PC-3 (cell line): Measurements from ENCODE around the gene CERS6. TPM values are rescaled to one million over a fixed set of nuclear protein-coding genes. Genes with fewer than 3 reads are reported as not detected.
A peak's percentile ranks its signal among the peaks of the same experiment; 100 is the strongest.

ENCODE experiments used
- ATAC-seq: fragments of 200-7000 bp; cut with Tn5 transposase; 2 replicates; pipeline ENCODE4 v1.9.1; 2020; ENCODE audit warnings: mild to moderate bottlenecking, moderate library complexity
- BruUV-seq: library from RNA; stranded (reverse); fragments of 400-500 nt; replicated peaks from 2 replicates; lab custom pipeline; 2021; lab: Mats Ljungman, UMichigan
- CTCF ChIA-PET: fragments of 300-600 bp; sonication (Branson Sonifier 250); formaldehyde crosslinking; loops from one replicate; lab custom pipeline; 2022; ENCODE audit warnings: antibody characterized with exemption; lab: Charles Lee
- POLR2A ChIA-PET: fragments of 300-600 bp; sonication (Branson Sonifier 250); formaldehyde crosslinking; loops from one replicate; lab custom pipeline; 2022; ENCODE audit warnings: antibody characterized with exemption; ENCODE audit not compliant: unreplicated experiment; lab: Charles Lee
- DNase-seq: peaks from one replicate; pipeline ENCODE4 v3.0.0-alpha.2; 2015
- H2AFZ ChIP-seq: fragments of 300-600 bp; sonication (generic); 2 replicates; pipeline ENCODE4 v1.6.0; 2016; ENCODE audit warnings: antibody characterized with exemption, low read length
- H3F3A ChIP-seq: fragments of 300-600 bp; sonication (generic); one replicate; pipeline ENCODE4 v1.6.0; 2017; ENCODE audit warnings: antibody characterized with exemption, low read length, control low read depth, mild to moderate bottlenecking; ENCODE audit not compliant: unreplicated experiment
- H3K27ac ChIP-seq: fragments of 300-600 bp; sonication (generic); 2 replicates; pipeline ENCODE4 v1.5.1; 2016; ENCODE audit warnings: mild to moderate bottlenecking, low read length
- H3K27me3 ChIP-seq: fragments of 300-600 bp; sonication (generic); 2 replicates; pipeline ENCODE4 v1.6.1; 2016; ENCODE audit warnings: low read length, mixed read lengths
- H3K36me3 ChIP-seq: fragments of 300-600 bp; sonication (generic); 2 replicates; pipeline ENCODE4 v1.6.1; 2016; ENCODE audit warnings: low read depth, mixed run types, low read length, mixed read lengths
- H3K4me1 ChIP-seq: fragments of 300-600 bp; sonication (generic); 2 replicates; pipeline ENCODE4 v1.5.1; 2016; ENCODE audit warnings: low read length; ENCODE audit not compliant: insufficient read depth
- H3K4me2 ChIP-seq: fragments of 300-600 bp; sonication (generic); 2 replicates; pipeline ENCODE4 v1.6.0; 2016; ENCODE audit warnings: low read length
- H3K4me3 ChIP-seq: fragments of 300-600 bp; sonication (generic); 2 replicates; pipeline ENCODE4 v1.5.1; 2016; ENCODE audit warnings: mild to moderate bottlenecking, low read length, mixed read lengths
- H3K79me2 ChIP-seq: fragments of 300-600 bp; sonication (generic); 2 replicates; pipeline ENCODE4 v1.6.1; 2017; ENCODE audit warnings: low read length, mixed read lengths
- H3K9ac ChIP-seq: fragments of 300-600 bp; sonication (generic); 2 replicates; pipeline ENCODE4 v1.6.0; 2016; ENCODE audit warnings: mild to moderate bottlenecking, low read length
- H3K9me2 ChIP-seq: fragments of 300-600 bp; sonication (generic); replicated peaks from 2 replicates; pipeline ENCODE4 v1.6.1; 2016; ENCODE audit warnings: mixed run types, low read length, mixed read lengths
- H3K9me3 ChIP-seq: fragments of 300-600 bp; sonication (generic); 2 replicates; pipeline ENCODE4 v1.6.1; 2016; ENCODE audit warnings: low read length, mixed read lengths
- H4K20me1 ChIP-seq: fragments of 300-600 bp; sonication (generic); 2 replicates; pipeline ENCODE4 v1.6.1; 2016; ENCODE audit warnings: low read length, mixed read lengths
- EZH2 ChIP-seq: fragments of 300-600 bp; sonication (generic); IDR thresholded peaks from one replicate; pipeline ENCODE4 v1.6.1; 2017; ENCODE audit warnings: antibody characterized with exemption, mild to moderate bottlenecking, low read length; ENCODE audit not compliant: unreplicated experiment
- EZH2phosphoT487 ChIP-seq: fragments of 300-600 bp; sonication (generic); IDR thresholded peaks from 2 replicates; pipeline ENCODE4 v1.6.1; 2018; ENCODE audit warnings: mild to moderate bottlenecking, antibody characterized with exemption, low read length, borderline replicate concordance
- intact Hi-C: fragments of 100-400 bp; cut with micrococcal nuclease; formaldehyde crosslinking; loops from 2 replicates; pipeline ENCODE4 v1.9.0; 2023
- total RNA-seq: library from RNA; depleted of rRNA; stranded (reverse); fragments of >200 nt; gene quantifications from 2 replicates; pipeline ENCODE4 v1.2.3, GENCODE V29; 2014
- TF ChIP-seq, protein P1 (sequence below): fragments of 300-600 bp; sonication (generic); conservative IDR thresholded peaks from 2 replicates; pipeline ENCODE4 v1.5.1; 2017; ENCODE audit warnings: antibody characterized with exemption, low read depth, mild to moderate bottlenecking, low read length

CERS6 gene
- total RNA-seq, 1 experiment from 2014 or later: 24.2 TPM

DNA sequence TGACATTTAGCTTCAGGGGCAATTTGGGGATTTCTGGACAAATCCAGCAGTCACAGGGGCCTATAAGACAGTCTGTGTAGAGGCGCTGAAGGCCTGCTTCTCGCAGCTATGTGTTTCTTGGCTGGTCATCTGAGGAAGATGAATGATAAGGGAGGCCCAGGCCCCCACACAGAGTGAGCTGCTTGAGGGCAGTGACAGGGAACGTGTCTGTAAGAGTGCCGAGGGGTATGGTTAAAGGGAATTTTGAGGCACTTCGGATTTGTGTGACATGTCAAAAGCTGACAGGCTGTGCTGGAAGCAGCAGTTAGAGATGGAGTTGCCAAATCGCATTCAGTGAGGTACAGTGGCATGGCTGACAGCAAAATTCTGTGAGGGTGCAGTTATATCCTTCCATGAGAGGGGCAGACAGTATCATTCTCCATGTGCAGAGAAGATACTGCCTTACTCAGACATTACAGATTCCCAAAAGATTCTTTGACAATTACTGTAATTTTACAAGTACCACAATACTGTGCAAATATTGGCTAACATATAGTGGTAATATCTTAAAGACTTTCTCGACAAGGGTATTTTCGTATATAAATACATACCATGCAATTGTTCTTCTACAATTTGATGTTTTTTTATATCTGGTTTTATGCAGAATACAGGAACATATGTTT, 74.0 kb downstream of the CERS6 start:
- Histone ChIP-seq H3K9me2 (no peaks in the 10 kb centered on the region), H3K4me3 (no peak overlapping the region), H3K9me3 (no peaks in the 10 kb centered on the region), H3K4me2 (peak overlapping the region; percentile 35), H3F3A (no peaks in the 10 kb centered on the region), H3K9ac (no peak overlapping the region), H2AFZ (no peak overlapping the region), H3K79me2 (peaks cover 25% of the 10 kb centered on the region), H3K27me3 (no peaks in the 10 kb centered on the region), H3K4me1 (peaks cover 34% of the 10 kb centered on the region), H4K20me1 (no peaks in the 10 kb centered on the region), H3K36me3 (no peaks in the 10 kb centered on the region), H3K27ac (peak overlapping the region; percentile 37)
- TF ChIP-seq, protein P1, sequence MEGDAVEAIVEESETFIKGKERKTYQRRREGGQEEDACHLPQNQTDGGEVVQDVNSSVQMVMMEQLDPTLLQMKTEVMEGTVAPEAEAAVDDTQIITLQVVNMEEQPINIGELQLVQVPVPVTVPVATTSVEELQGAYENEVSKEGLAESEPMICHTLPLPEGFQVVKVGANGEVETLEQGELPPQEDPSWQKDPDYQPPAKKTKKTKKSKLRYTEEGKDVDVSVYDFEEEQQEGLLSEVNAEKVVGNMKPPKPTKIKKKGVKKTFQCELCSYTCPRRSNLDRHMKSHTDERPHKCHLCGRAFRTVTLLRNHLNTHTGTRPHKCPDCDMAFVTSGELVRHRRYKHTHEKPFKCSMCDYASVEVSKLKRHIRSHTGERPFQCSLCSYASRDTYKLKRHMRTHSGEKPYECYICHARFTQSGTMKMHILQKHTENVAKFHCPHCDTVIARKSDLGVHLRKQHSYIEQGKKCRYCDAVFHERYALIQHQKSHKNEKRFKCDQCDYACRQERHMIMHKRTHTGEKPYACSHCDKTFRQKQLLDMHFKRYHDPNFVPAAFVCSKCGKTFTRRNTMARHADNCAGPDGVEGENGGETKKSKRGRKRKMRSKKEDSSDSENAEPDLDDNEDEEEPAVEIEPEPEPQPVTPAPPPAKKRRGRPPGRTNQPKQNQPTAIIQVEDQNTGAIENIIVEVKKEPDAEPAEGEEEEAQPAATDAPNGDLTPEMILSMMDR: no peak
- no peak for TF ChIP-seq EZH2
- no peak for TF ChIP-seq EZH2phosphoT487
- DNase-seq (peak; percentile 54), ATAC-seq (peak; percentile 79)
- intact Hi-C loops: loop anchor here (5.0 kb wide), 2 partner anchors 52 to 73 kb away; partner anchors contain the start of gene CERS6
- BruUV-seq: no TSS peak
- ChIA-PET CTCF (interaction anchor here (0.5 kb wide), 1 partner anchor 186 kb away, joined by 6 read pairs; no protein-coding TSS in a partner anchor), POLR2A (no interaction called here)

DNA sequence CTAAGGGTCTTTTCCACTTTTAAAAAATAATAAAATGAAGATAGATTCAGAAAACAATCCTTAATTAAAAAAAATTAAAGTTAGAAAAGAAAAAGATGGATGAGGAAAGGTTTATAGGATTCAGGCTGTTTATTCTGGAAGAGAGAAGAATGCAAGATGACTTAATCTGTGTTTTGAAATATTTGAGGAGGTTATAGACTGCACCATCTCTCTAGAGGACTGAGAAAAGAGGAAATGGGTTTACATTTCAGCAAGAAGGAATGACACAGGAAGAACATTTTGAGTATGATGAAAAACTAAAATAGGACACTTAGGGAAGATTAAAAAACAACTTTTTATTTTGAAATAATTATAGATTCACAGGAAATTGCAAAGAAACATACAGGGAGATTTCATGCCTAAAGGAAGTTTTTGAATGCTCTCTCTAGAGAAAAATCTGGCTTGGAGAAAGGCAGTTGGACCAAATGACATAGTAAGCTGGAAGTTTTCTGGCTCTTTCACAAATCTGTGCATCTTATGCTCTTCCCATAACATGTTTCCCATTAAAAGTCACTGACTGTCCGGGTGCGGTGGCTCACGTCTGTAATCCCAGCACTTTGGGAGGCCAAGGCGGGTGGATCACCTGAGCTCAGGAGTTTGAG, 75.0 kb downstream of the CERS6 start:
- Histone ChIP-seq H3K9me2 (no peaks in the 10 kb centered on the region), H3F3A (no peaks in the 10 kb centered on the region), H3K9me3 (no peaks in the 10 kb centered on the region), H3K27ac (no peak overlapping the region), H3K4me2 (no peak overlapping the region), H3K36me3 (no peaks in the 10 kb centered on the region), H2AFZ (no peak overlapping the region), H3K27me3 (no peaks in the 10 kb centered on the region), H3K79me2 (peaks cover 31% of the 10 kb centered on the region), H3K4me3 (no peak overlapping the region), H3K4me1 (peaks cover 34% of the 10 kb centered on the region), H3K9ac (no peak overlapping the region), H4K20me1 (no peaks in the 10 kb centered on the region)
- no TSS peak for BruUV-seq
- TF ChIP-seq, protein P1: no peak
- TF ChIP-seq EZH2 (no peak), EZH2phosphoT487 (no peak)
- no peak for DNase-seq
- no peak for ATAC-seq
- CTCF ChIA-PET: no interaction called here
- intact Hi-C loops: loop anchor here (5.0 kb wide), 1 partner anchor 51 kb away; no protein-coding TSS in a partner anchor
- POLR2A ChIA-PET: no interaction called here

- CTCF ChIA-PET: no interaction called here
- DNase-seq: no peak
- no TSS peak for BruUV-seq
These were observed 78.9 kb downstream of the CERS6 start for GRCh38 chr2:168534926-168535325.

More at GRCh38 chr2:168534926-168535325, 78.9 kb downstream of the CERS6 start:
- intact Hi-C loops: loop anchor here (5.0 kb wide), 1 partner anchor 47 kb away; no protein-coding TSS in a partner anchor
- POLR2A ChIA-PET: no interaction called here
- Histone ChIP-seq H3K27ac (no peak overlapping the region), H3K4me2 (no peak overlapping the region), H3K9me2 (no peaks in the 10 kb centered on the region), H3K4me1 (peaks cover 24% of the 10 kb centered on the region), H3K9me3 (0 out of 2 replicates have a peak, but pooled peaks cover 1% of the 10 kb centered on the region), H3K9ac (no peak overlapping the region), H2AFZ (no peak overlapping the region), H3F3A (no peaks in the 10 kb centered on the region), H3K27me3 (no peaks in the 10 kb centered on the region), H4K20me1 (no peaks in the 10 kb centered on the region), H3K36me3 (no peaks in the 10 kb centered on the region), H3K79me2 (peaks cover 31% of the 10 kb centered on the region), H3K4me3 (no peak overlapping the region)
- no peak for ATAC-seq
- TF ChIP-seq EZH2 (no peak), EZH2phosphoT487 (no peak)
- TF ChIP-seq, protein P1: no peak
